Thyroid gland (tissue), 4 donors: ENCODE measurements around the gene PARP8. TPM values are rescaled to one million over a fixed set of nuclear protein-coding genes. Genes with fewer than 3 reads are reported as not detected.

ENCODE experiments used
- DNase-seq, 2 donors: peaks; one replicate each; pipeline ENCODE4 v3.0.0-alpha.2; 2019
- H3K27ac ChIP-seq, 3 donors: fragments of 200-600 bp; sonication (generic); 1 replicate in 2 of 3; 2 replicates in 1 of 3; pipeline ENCODE4 v1.5.1; 2016 to 2019; ENCODE audit warnings: mild to moderate bottlenecking in 1 of 3, moderate library complexity in 1 of 3
- H3K27me3 ChIP-seq: fragments of 200-600 bp; sonication (generic); one replicate; pipeline ENCODE4 v1.5.1; 2019
- H3K36me3 ChIP-seq, 2 donors: fragments of 200-600 bp; sonication (generic); one replicate each; pipeline ENCODE4 v1.5.1; 2016 to 2019
- H3K4me1 ChIP-seq, 2 donors: fragments of 200-600 bp; sonication (generic); one replicate each; pipeline ENCODE4 v1.5.1; 2017 to 2019
- H3K4me3 ChIP-seq, 3 donors: fragments of 200-600 bp; sonication (generic); replicated peaks in 1 of 3; 1 replicate in 2 of 3; 2 replicates in 1 of 3; pipeline ENCODE4 v1.5.1; 2016; ENCODE audit warnings: mild to moderate bottlenecking in 1 of 3
- H3K9me3 ChIP-seq: fragments of 200-600 bp; sonication (generic); one replicate; pipeline ENCODE4 v1.5.1; 2017
- CTCF ChIP-seq, 6 experiments: fragments of 200-600 bp in 3 of 6; fragments of 450-650 bp in 3 of 6; sonication (generic) in 3 of 6; IDR thresholded peaks; one replicate each; pipeline ENCODE4 v1.5.1; 2016 to 2019; ENCODE audit warnings: antibody characterized with exemption in 6 of 6, mild to moderate bottlenecking in 2 of 6, inconsistent platforms in 1 of 6, moderate library complexity in 1 of 6
- POLR2A ChIP-seq, 2 donors: fragments of 450-650 bp; IDR thresholded peaks; one replicate each; pipeline ENCODE4 v1.6.1; 2017; ENCODE audit warnings: antibody characterized with exemption in 2 of 2, mild to moderate bottlenecking in 2 of 2, moderate library complexity in 1 of 2
- WGBS, 2 donors: methylation state at CpG; one replicate each; pipeline ENCODE4 v1.1.5; 2017; 5-methylcytosine and 5-hydroxymethylcytosine counted together
- intact Hi-C: fragments of 100-400 bp; cut with DNase I; formaldehyde crosslinking; loops from one replicate; pipeline ENCODE4 v1.15.1; 2023
- total RNA-seq, 4 donors: library from RNA; depleted of rRNA; stranded (reverse); fragments of >200 nt; gene quantifications; one replicate each; pipeline ENCODE4 v1.2.3, GENCODE V29; 2016

Gene PARP8
- total RNA-seq, 4 donors from 2014 or later: 71.2 to 151 (median 107) TPM

GRCh38 chr5:50786073-50786472 lies 119.6 kb downstream of the PARP8 start:
- no peak overlapping the region for H3K27ac ChIP-seq
- intact Hi-C loops: no loop called here
- no peaks in the 10 kb centered on the region for H3K4me1 ChIP-seq
- TF ChIP-seq POLR2A (IDR thresholded peaks at IDR 0.05): no peak
- TF ChIP-seq CTCF (IDR thresholded peaks at IDR 0.05): no peak
- H3K36me3 ChIP-seq: peaks cover 12% of the 10 kb centered on the region in 2 donors
- no peak overlapping the region for H3K4me3 ChIP-seq
- no peaks in the 10 kb centered on the region for H3K9me3 ChIP-seq
- no peaks in the 10 kb centered on the region for H3K27me3 ChIP-seq
- DNase-seq: no peak

GRCh38 chr5:50791813-50792212 lies 125.4 kb downstream of the PARP8 start:
- WGBS, 2 donors: 94 to 96% methylated on average over 5 of the region's 5 CpGs
- TF ChIP-seq CTCF (IDR thresholded peaks at IDR 0.05) (no peak), POLR2A (IDR thresholded peaks at IDR 0.05) (no peak)
- no peaks in the 10 kb centered on the region for H3K4me1 ChIP-seq
- no peak overlapping the region for H3K4me3 ChIP-seq
- intact Hi-C loops: no loop called here
- no peaks in the 10 kb centered on the region for H3K9me3 ChIP-seq
- H3K27me3 ChIP-seq: no peaks in the 10 kb centered on the region
- H3K27ac ChIP-seq: no peak overlapping the region
- no peak for DNase-seq
- peaks cover 16 to 18% of the 10 kb centered on the region in 2 donors for H3K36me3 ChIP-seq

- Histone ChIP-seq H3K4me3 (no peak overlapping the region), H3K27ac (no peak overlapping the region), H3K4me1 (no peaks in the 10 kb centered on the region), H3K9me3 (no peaks in the 10 kb centered on the region), H3K27me3 (no peaks in the 10 kb centered on the region), H3K36me3 (peaks cover 16 to 18% of the 10 kb centered on the region in 2 donors)
- TF ChIP-seq CTCF (IDR thresholded peaks at IDR 0.05) (no peak), POLR2A (IDR thresholded peaks at IDR 0.05) (no peak)
- intact Hi-C loops: no loop called here
- 96 to 97% methylated on average over 5 of the region's 5 CpGs for WGBS, 2 donors
- no peak for DNase-seq
These were observed 126.4 kb downstream of the PARP8 start for GRCh38 chr5:50792843-50793242.

GRCh38 chr5:50794812-50795211 lies 128.4 kb downstream of the PARP8 start:
- no peaks in the 10 kb centered on the region for H3K4me1 ChIP-seq
- DNase-seq: no peak
- H3K27ac ChIP-seq: no peak overlapping the region
- no peaks in the 10 kb centered on the region for H3K27me3 ChIP-seq
- peaks cover 4 to 6% of the 10 kb centered on the region in 2 donors for H3K36me3 ChIP-seq
- 98% methylated on average over 12 of the region's 12 CpGs for WGBS, 2 donors
- H3K4me3 ChIP-seq: no peak overlapping the region
- intact Hi-C loops: no loop called here
- TF ChIP-seq CTCF (IDR thresholded peaks at IDR 0.05) (no peak), POLR2A (IDR thresholded peaks at IDR 0.05) (no peak)
- no peaks in the 10 kb centered on the region for H3K9me3 ChIP-seq

GRCh38 chr5:50798002-50798401 lies 131.6 kb downstream of the PARP8 start:
- Histone ChIP-seq H3K9me3 (no peaks in the 10 kb centered on the region), H3K36me3 (peaks cover 4 to 6% of the 10 kb centered on the region in 2 donors), H3K27me3 (no peaks in the 10 kb centered on the region), H3K4me1 (no peaks in the 10 kb centered on the region), H3K27ac (no peak overlapping the region), H3K4me3 (no peak overlapping the region)
- DNase-seq: no peak
- TF ChIP-seq POLR2A (IDR thresholded peaks at IDR 0.05): no peak
- TF ChIP-seq CTCF (IDR thresholded peaks at IDR 0.05): no peak
- intact Hi-C loops: no loop called here
- WGBS, 2 donors: 88 to 91% methylated on average over 2 of the region's 2 CpGs
